Calu3 (cell line): Measurements from ENCODE around the gene RASL11B. TPM values are rescaled to one million over a fixed set of nuclear protein-coding genes. Genes with fewer than 3 reads are reported as not detected.
A peak's percentile ranks its signal among the peaks of the same experiment; 100 is the strongest.

Source experiments
- BruUV-seq: library from RNA; stranded (reverse); fragments of 400-500 nt; replicated peaks from 2 replicates; lab custom pipeline; 2021; lab: Mats Ljungman, UMichigan
- CTCF ChIA-PET: fragments of 300-600 bp; sonication (Branson Sonifier 250); formaldehyde crosslinking; loops from one replicate; lab custom pipeline; 2022; ENCODE audit warnings: antibody characterized with exemption; lab: Charles Lee
- DNase-seq: peaks from one replicate; pipeline ENCODE4 v3.0.0; 2022
- H3K27ac Mint-ChIP-seq: one replicate; pipeline ENCODE4 v1.8.0; 2022; ENCODE audit warnings: mixed read lengths; ENCODE audit not compliant: unreplicated experiment
- H3K27me3 Mint-ChIP-seq: one replicate; pipeline ENCODE4 v1.8.0; 2022; ENCODE audit warnings: mixed read lengths; ENCODE audit not compliant: unreplicated experiment
- H3K36me3 Mint-ChIP-seq: one replicate; pipeline ENCODE4 v1.8.0; 2022; ENCODE audit warnings: mild to moderate bottlenecking, moderate library complexity, mixed read lengths; ENCODE audit not compliant: insufficient read depth, unreplicated experiment
- H3K4me1 Mint-ChIP-seq: one replicate; pipeline ENCODE4 v1.8.0; 2022; ENCODE audit warnings: mild to moderate bottlenecking, low read depth, mixed read lengths; ENCODE audit not compliant: unreplicated experiment
- H3K4me3 Mint-ChIP-seq: one replicate; pipeline ENCODE4 v1.8.0; 2022; ENCODE audit warnings: mild to moderate bottlenecking, low read depth, moderate library complexity, mixed read lengths; ENCODE audit not compliant: unreplicated experiment
- H3K9me3 Mint-ChIP-seq: one replicate; pipeline ENCODE4 v1.8.0; 2022; ENCODE audit warnings: low read depth, mixed read lengths; ENCODE audit not compliant: unreplicated experiment
- intact Hi-C: fragments of 100-400 bp; cut with micrococcal nuclease; formaldehyde crosslinking; loops from one replicate; pipeline ENCODE4 v1.10.0; 2022; ENCODE audit not compliant: unreplicated experiment
- total RNA-seq: library from RNA; stranded (reverse); gene quantifications from 2 replicates; pipeline ENCODE4 v1.2.3, GENCODE V29; 2022
- TF ChIP-seq, protein P1 (sequence below): fragments of 200-600 bp; IDR thresholded peaks from one replicate; pipeline ENCODE4 v1.8.0; 2022; ENCODE audit warnings: antibody characterized with exemption; ENCODE audit not compliant: unreplicated experiment

RASL11B gene
- total RNA-seq, 1 experiment from 2014 or later = 0.64 TPM

GRCh38 chr4:52911684-52912294, 49.7 kb downstream of the RASL11B start:
- Mint-ChIP-seq H3K4me3 (no peak overlapping the region), H3K4me1 (peaks cover 19% of the 10 kb centered on the region), H3K27ac (no peak overlapping the region), H3K36me3 (no peaks in the 10 kb centered on the region), H3K9me3 (no peaks in the 10 kb centered on the region), H3K27me3 (no peaks in the 10 kb centered on the region)
- BruUV-seq = no TSS peak
- intact Hi-C loops = loop anchor here (5.0 to 10.0 kb wide), 3 partner anchors 67 to 189 kb away; no protein-coding TSS in a partner anchor
- DNase-seq = peak; percentile 84
- CTCF ChIA-PET = interaction anchor here (0.6 to 1.3 kb wide), 4 partner anchors 89 to 536 kb away, joined by 3 to 4 read pairs (median 4); no protein-coding TSS in a partner anchor
- TF ChIP-seq, protein P1, sequence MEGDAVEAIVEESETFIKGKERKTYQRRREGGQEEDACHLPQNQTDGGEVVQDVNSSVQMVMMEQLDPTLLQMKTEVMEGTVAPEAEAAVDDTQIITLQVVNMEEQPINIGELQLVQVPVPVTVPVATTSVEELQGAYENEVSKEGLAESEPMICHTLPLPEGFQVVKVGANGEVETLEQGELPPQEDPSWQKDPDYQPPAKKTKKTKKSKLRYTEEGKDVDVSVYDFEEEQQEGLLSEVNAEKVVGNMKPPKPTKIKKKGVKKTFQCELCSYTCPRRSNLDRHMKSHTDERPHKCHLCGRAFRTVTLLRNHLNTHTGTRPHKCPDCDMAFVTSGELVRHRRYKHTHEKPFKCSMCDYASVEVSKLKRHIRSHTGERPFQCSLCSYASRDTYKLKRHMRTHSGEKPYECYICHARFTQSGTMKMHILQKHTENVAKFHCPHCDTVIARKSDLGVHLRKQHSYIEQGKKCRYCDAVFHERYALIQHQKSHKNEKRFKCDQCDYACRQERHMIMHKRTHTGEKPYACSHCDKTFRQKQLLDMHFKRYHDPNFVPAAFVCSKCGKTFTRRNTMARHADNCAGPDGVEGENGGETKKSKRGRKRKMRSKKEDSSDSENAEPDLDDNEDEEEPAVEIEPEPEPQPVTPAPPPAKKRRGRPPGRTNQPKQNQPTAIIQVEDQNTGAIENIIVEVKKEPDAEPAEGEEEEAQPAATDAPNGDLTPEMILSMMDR = peak; percentile 70

DNA sequence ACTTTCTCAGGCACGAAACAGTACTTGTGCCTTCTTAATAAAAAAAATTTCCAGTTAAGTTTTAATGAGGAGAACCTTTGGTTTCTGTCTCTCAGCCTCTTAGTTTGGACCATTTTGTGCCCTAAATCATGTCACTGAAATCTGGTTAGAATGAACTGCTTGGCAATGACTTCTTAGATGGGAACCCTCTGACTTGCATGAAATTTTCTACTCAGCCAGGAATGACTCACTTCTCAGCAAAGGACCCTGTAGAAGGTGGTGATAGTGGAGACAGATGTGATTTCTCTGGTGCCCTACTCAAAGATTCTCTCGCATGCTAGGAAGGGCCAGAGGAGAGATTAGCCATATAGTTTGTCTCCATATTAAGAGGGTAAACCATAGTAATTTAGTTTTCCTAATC, 50.5 kb downstream of the RASL11B start:
- CTCF ChIA-PET = interaction anchor here (0.9 to 1.3 kb wide), 2 partner anchors 90 to 200 kb away, joined by 3 to 4 read pairs; no protein-coding TSS in a partner anchor
- Mint-ChIP-seq H3K27ac (peak overlapping the region; percentile 64), H3K4me1 (peaks cover 19% of the 10 kb centered on the region), H3K4me3 (no peak overlapping the region), H3K9me3 (no peaks in the 10 kb centered on the region), H3K36me3 (no peaks in the 10 kb centered on the region), H3K27me3 (no peaks in the 10 kb centered on the region)
- intact Hi-C loops = loop anchor here (5.0 to 10.0 kb wide), 3 partner anchors 68 to 190 kb away; no protein-coding TSS in a partner anchor
- TF ChIP-seq, protein P1 = no peak
- no peak for DNase-seq
- no TSS peak for BruUV-seq

- peak; percentile 11 for DNase-seq
- no TSS peak for BruUV-seq
- TF ChIP-seq, protein P1 = no peak
- H3K4me3 Mint-ChIP-seq = peak overlapping the region; percentile 37
- no peaks in the 10 kb centered on the region for H3K9me3 Mint-ChIP-seq
- no peaks in the 10 kb centered on the region for H3K27me3 Mint-ChIP-seq
- H3K4me1 Mint-ChIP-seq = peaks cover 19% of the 10 kb centered on the region
- no peaks in the 10 kb centered on the region for H3K36me3 Mint-ChIP-seq
- peak overlapping the region; percentile 64 for H3K27ac Mint-ChIP-seq
- CTCF ChIA-PET = interaction anchor here (0.5 to 1.1 kb wide), 3 partner anchors 19 to 1320 kb away, joined by 3 to 4 read pairs (median 3); no protein-coding TSS in a partner anchor
- intact Hi-C loops = loop anchor here (5.0 to 10.0 kb wide), 3 partner anchors 68 to 192 kb away; no protein-coding TSS in a partner anchor
These were observed 52.0 kb downstream of the RASL11B start for GRCh38 chr4:52914051-52914605.

DNA sequence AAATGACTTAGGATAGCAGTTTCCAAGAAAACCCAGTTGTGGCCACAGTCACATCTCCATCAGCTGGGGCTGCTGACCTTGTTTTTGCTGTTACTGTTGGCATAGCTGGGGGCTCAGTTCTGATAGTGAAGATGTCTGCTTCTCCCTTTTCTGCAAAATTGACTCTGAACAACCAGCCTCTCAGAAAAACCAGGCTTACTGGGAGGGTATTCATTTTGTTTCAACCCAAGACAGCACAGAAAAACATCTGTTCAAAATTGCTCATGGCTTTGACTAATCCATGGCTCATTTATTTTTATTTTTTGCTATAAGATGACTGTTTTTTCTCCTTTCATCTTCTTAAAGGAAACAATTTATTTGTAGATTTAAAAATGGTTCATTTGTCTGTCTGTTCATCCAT, 53.1 kb downstream of the RASL11B start:
- H3K4me1 Mint-ChIP-seq = peaks cover 19% of the 10 kb centered on the region
- BruUV-seq = no TSS peak
- H3K27me3 Mint-ChIP-seq = no peaks in the 10 kb centered on the region
- no peak for DNase-seq
- H3K36me3 Mint-ChIP-seq = no peaks in the 10 kb centered on the region
- TF ChIP-seq, protein P1 = no peak
- intact Hi-C loops = loop anchor here (10.0 kb wide), 1 partner anchor 70 kb away; no protein-coding TSS in a partner anchor
- no peak overlapping the region for H3K27ac Mint-ChIP-seq
- CTCF ChIA-PET = no interaction called here
- no peaks in the 10 kb centered on the region for H3K9me3 Mint-ChIP-seq
- no peak overlapping the region for H3K4me3 Mint-ChIP-seq
